ENCODE results near the gene PAK5. TPM values are rescaled to one million over a fixed set of nuclear protein-coding genes. Genes with fewer than 3 reads are reported as not detected.

The PAK5 gene
- not detected for polyA plus RNA-seq (2012; ENCODE audit: insufficient read length, low read depth)

GRCh38 chr20:9838378-9839295 lies at the start of gene PAK5:
PAK5 (minus strand) TSS chr20:9839076; CDS start chr20:9644328, 194,748 bp downstream.
- no peak for TF ChIP-seq TAF1 (IDR thresholded peaks at IDR 0.05; ENCODE audit: borderline replicate concordance, insufficient read depth, low read length)
- no peak for TF ChIP-seq REST (IDR thresholded peaks at IDR 0.05; ENCODE audit: insufficient read depth in 1 of 2, low read depth in 2 of 2, low read length in 2 of 2)
- no peak for TF ChIP-seq SIN3A (IDR thresholded peaks at IDR 0.05; ENCODE audit: borderline replicate concordance, insufficient read depth, low read length)
- no peak for TF ChIP-seq FOXP2 (optimal IDR thresholded peaks at IDR 0.05; ENCODE audit: borderline replicate concordance, extremely low read depth, extremely low read length, insufficient read depth)
- TF ChIP-seq POLR2AphosphoS5 (IDR thresholded peaks at IDR 0.05; ENCODE audit: low read depth, low read length), result no peak

GRCh38 chr20:9887706-9888105 lies 48.8 kb upstream of the PAK5 start:
- no peak for TF ChIP-seq TAF1 (IDR thresholded peaks at IDR 0.05; ENCODE audit: borderline replicate concordance, insufficient read depth, low read length)
- no peak for TF ChIP-seq REST (IDR thresholded peaks at IDR 0.05; ENCODE audit: insufficient read depth in 1 of 2, low read depth in 2 of 2, low read length in 2 of 2)
- no peak for TF ChIP-seq FOXP2 (optimal IDR thresholded peaks at IDR 0.05; ENCODE audit: borderline replicate concordance, extremely low read depth, extremely low read length, insufficient read depth)
- TF ChIP-seq SIN3A (IDR thresholded peaks at IDR 0.05; ENCODE audit: borderline replicate concordance, insufficient read depth, low read length), result no peak
- no peak for TF ChIP-seq POLR2AphosphoS5 (IDR thresholded peaks at IDR 0.05; ENCODE audit: low read depth, low read length)

GRCh38 chr20:9886227-9886626 lies 47.4 kb upstream of the PAK5 start:
- TF ChIP-seq FOXP2 (optimal IDR thresholded peaks at IDR 0.05; ENCODE audit: borderline replicate concordance, extremely low read depth, extremely low read length, insufficient read depth), result no peak
- TF ChIP-seq REST (IDR thresholded peaks at IDR 0.05; ENCODE audit: insufficient read depth in 1 of 2, low read depth in 2 of 2, low read length in 2 of 2), result no peak

GRCh38 chr20:9884666-9885065 lies 45.8 kb upstream of the PAK5 start:
- TF ChIP-seq REST (IDR thresholded peaks at IDR 0.05; ENCODE audit: insufficient read depth in 1 of 2, low read depth in 2 of 2, low read length in 2 of 2), result no peak
- no peak for TF ChIP-seq FOXP2 (optimal IDR thresholded peaks at IDR 0.05; ENCODE audit: borderline replicate concordance, extremely low read depth, extremely low read length, insufficient read depth)
- no peak for TF ChIP-seq SIN3A (IDR thresholded peaks at IDR 0.05; ENCODE audit: borderline replicate concordance, insufficient read depth, low read length)
- TF ChIP-seq TAF1 (IDR thresholded peaks at IDR 0.05; ENCODE audit: borderline replicate concordance, insufficient read depth, low read length), result no peak
- TF ChIP-seq POLR2AphosphoS5 (IDR thresholded peaks at IDR 0.05; ENCODE audit: low read depth, low read length), result no peak

All from PFSK-1 (cell line).